ENCODE data around the gene ANKRD50. TPM values are rescaled to one million over a fixed set of nuclear protein-coding genes. Genes with fewer than 3 reads are reported as not detected.

Gene ANKRD50
- total RNA-seq, 1 experiment from 2014 or later = 21.0 TPM

DNA sequence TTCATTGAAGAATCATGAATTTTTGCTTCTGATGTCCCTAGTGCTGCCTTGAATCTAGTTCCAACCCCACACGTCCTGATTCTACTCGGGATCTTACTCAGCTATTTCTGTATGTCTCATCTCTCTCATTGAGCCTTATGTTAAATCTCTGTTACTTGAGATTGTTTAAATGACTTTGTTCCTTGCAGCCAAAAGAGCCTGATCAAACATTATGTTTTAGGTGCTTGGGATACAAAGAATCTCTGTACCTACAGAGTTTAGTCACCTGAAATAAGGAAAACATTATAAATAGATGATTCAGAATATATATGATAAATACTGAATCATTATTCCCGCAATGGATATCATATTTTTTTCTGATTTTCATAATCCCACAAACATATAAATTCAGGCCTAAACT is 13.7 kb upstream of the ANKRD50 start:
- H3K9me3 ChIP-seq (replicated peaks) = no peaks in the 10 kb centered on the region
- H3K36me3 ChIP-seq = no peaks in the 10 kb centered on the region
- no peak for DNase-seq

DNA sequence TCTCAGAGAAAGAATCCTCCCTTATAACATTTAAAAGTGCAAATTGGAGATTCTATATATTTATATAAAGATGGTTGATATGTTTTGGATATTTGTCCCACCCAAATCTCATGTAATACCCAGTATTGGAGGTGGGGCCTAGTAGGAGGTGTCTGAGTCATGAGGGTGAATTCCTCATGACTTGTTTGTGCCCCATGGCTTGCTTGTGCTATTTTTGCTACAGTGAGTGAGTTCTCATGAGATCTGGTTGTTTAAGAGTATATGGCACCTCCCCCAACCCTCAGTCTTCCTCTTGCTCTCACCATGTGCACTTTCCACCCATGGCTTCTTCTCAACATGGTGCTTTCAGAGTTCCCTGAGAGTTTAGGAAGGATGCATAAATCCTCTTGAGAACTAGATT is 9.5 kb upstream of the ANKRD50 start:
- Histone ChIP-seq H3K27ac (no peak overlapping the region), H3K9me3 (replicated peaks) (no peaks in the 10 kb centered on the region), H3K4me1 (peaks cover 8% of the 10 kb centered on the region), H3K36me3 (no peaks in the 10 kb centered on the region), H3K4me3 (no peak overlapping the region), H3K27me3 (no peaks in the 10 kb centered on the region)
- DNase-seq = no peak

More for the DNA sequence above, 13.7 kb upstream of the ANKRD50 start:
- H3K27ac ChIP-seq = no peak overlapping the region
- no peak overlapping the region for H3K4me3 ChIP-seq
- peaks cover 3% of the 10 kb centered on the region; the same call in 1 of the 2 replicates for H3K4me1 ChIP-seq
- H3K27me3 ChIP-seq = no peaks in the 10 kb centered on the region

DNA sequence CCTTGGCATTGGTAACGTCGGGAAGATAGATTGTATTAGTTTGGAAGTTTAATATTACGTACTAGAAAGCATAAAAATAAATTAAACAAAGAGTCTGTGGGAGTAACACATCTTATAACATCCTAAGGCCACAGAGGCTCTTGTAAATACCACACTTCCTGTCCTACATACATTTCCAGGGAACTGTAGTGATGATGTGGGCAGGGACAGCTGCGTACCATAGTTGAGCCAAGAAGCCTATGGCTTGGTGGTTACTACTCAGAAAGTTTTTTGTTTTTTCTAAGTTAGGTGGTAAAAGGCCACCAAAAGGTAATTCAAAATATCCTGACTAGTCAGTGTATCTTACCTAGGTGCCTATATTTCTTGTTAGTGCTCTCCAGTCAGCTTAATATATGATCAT is 4.6 kb upstream of the ANKRD50 start:
- peak; percentile 54 to 72 for DNase-seq
- Histone ChIP-seq H3K4me3 (no peak overlapping the region), H3K9me3 (replicated peaks) (no peaks in the 10 kb centered on the region), H3K27me3 (no peaks in the 10 kb centered on the region), H3K36me3 (no peaks in the 10 kb centered on the region), H3K4me1 (peaks cover 17% of the 10 kb centered on the region), H3K27ac (peak overlapping the region; percentile 25; the same call in 1 of the 2 replicates)

DNA sequence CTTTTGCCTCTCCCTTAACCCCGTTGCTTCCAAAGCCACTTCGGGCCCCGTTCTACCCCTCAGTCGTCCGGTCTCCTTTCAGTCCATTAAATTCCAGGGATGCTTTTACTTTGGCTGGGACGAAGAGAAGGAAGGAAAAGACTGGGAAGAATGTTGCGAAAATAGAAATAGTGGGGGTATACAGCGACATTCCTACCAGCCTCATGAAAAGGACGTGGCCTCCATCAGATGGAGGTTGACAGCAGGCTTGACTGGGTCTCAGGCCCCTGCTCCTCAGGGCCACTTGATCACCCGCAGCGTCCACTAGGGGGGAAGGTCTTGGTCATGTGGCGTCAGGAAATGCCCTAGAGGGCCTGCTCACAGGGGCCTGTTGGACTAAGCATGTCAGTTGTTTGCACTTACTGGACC is 657 bp upstream of the ANKRD50 start:
- peak; percentile 91 to 93 for DNase-seq
- Histone ChIP-seq H3K4me1 (peaks cover 19% of the 10 kb centered on the region), H3K36me3 (peaks cover 4% of the 10 kb centered on the region), H3K27ac (peak overlapping the region; percentile 96), H3K4me3 (peak overlapping the region; percentile 96), H3K9me3 (replicated peaks) (no peaks in the 10 kb centered on the region), H3K27me3 (no peaks in the 10 kb centered on the region)

DNA sequence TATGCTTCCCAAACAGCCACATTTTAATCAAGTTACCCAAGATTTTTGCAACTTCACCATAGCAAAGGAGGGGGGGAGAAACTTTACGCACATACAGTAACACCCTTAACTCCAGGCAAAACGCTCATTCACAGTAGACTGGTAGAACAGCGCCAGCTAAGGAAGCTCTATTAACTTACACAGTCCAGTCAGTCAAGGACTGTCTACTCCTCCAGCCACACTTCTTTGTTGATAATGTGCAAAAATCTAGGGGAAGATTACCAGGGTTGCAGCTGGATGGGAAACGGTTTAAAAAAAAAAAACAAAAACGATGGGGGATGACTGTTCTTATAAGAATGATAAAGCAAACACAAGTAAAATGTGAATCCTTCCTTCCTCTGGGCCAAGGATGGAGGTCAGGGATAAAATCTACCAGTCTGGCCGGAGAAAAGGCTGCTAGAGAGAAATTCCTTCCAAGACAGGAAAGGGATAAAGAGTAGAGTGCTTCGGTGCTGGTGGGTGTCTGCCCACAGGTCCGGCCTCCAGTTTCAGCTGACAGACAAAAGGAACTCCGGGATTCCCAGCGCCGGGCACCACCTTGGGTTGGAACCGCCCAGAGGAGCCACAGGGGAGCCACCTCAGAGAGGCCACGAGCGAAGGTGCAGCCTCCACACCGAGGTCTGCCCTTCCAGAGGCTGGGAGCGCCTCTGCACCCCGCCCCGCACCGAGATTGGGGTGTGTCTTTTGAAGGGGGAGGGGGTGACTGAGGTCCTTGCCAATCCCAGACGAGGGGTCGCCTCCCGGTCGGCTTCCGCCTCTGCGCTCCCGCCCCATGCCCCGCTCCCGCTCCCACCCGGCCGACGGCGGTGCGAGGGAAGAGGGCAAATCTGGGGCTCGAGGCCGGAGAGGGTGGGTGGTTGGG is 811 bp downstream of the ANKRD50 start:
- H3K9me3 ChIP-seq (replicated peaks) = no peaks in the 10 kb centered on the region
- peak overlapping the region; percentile 96 for H3K27ac ChIP-seq
- peak overlapping the region; percentile 96 for H3K4me3 ChIP-seq
- H3K4me1 ChIP-seq = peaks cover 11% of the 10 kb centered on the region
- DNase-seq = peak; percentile 81
- H3K27me3 ChIP-seq = no peaks in the 10 kb centered on the region
- H3K36me3 ChIP-seq = peaks cover 15% of the 10 kb centered on the region

DNA sequence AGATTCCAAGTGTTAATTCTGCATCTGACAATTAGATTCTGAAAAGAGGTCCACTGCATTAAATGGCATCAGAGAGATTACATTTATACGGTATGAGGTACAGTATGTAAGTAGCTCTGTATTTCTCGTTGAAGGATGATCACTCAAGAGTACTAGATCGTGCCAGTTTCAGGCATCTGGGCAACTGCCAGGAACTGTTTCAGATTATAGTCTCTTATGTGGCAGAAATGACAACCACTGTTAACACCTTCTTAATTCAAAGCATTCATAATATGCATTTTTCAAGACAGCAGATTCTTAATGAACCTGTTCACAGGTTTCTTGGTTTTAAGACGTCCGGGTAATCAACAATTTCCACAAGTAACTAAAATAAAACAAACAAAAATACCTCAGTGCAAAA is 1.6 kb downstream of the ANKRD50 start:
- Histone ChIP-seq H3K27ac (no peak overlapping the region), H3K36me3 (peaks cover 15% of the 10 kb centered on the region), H3K4me1 (peaks cover 8% of the 10 kb centered on the region), H3K27me3 (no peaks in the 10 kb centered on the region), H3K9me3 (replicated peaks) (no peaks in the 10 kb centered on the region), H3K4me3 (peak overlapping the region; percentile 96)
- DNase-seq = peak in 1 of 2 experiments; percentile 16

DNA sequence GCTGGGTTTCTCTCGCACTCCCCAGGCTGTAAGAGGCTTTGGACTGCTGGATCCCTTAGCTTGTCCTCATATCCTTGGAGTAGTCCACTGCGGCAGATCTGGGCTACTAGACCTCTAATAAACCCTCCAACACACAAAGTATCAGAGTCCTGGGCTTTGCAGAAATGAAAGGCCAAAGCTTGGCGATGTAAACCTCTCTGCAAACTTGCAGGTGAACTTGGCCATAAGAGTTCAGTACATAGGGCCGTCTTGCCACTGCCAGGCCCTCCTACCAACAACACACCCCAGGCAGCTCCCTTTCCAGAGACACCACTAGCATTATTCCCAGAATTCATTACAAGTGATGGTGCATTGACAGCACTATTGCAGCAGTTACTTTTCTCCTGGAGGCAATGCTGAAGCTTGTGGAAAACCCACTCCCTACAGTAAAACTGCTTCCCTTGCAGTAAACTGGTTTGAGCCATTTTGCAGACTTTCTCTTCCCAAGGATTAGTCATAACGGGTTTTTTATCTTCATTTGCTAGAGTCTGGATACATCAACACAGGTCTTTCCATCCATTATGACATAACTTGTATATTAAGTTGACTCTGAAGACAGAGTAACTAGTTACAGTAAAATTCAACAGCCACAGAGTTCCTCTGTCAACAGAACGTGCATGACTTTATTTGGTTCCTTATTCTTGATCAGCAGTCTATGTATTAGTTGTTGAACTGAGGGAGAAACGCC is 2.4 kb downstream of the ANKRD50 start:
- Histone ChIP-seq H3K36me3 (peaks cover 16% of the 10 kb centered on the region), H3K27ac (no peak overlapping the region), H3K9me3 (replicated peaks) (no peaks in the 10 kb centered on the region), H3K4me1 (peaks cover 8% of the 10 kb centered on the region), H3K4me3 (peak overlapping the region; percentile 96), H3K27me3 (no peaks in the 10 kb centered on the region)
- no peak for DNase-seq

DNA sequence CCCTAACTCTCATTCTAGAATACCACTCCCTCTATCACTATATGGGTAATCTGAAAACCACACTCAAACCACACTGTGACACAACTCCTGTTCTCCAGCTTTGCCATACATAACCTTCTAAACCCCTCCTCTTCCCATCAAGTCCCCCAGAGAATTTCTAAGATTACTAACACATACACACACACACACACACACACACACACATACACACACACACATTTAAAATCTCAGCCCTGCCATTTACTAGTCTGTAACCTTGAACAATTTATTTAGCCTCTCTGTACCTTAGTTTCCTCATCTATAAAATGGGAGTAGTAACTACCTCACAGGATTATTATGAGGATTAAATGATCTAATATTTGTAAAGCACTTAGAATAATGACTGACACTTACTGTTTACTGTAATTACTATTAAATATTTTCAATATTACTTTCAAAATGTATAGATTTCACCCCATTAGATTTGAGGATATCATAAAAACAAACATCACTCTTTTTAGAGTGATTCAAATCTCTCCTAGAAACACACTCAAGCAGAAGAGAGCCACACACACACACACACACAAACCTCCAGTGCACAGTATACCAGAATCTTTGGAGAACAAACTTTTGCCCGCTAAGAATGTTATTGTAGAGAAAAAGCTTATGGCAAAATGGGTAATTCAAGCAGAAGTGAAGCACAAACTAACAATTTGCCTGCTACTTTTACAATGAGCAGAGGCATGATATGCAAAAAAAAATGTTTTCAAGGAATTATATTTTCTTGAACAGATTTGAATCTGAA is 3.8 kb downstream of the ANKRD50 start:
- H3K27ac ChIP-seq = no peak overlapping the region
- H3K4me3 ChIP-seq = no peak overlapping the region
- H3K36me3 ChIP-seq = peaks cover 26% of the 10 kb centered on the region

DNA sequence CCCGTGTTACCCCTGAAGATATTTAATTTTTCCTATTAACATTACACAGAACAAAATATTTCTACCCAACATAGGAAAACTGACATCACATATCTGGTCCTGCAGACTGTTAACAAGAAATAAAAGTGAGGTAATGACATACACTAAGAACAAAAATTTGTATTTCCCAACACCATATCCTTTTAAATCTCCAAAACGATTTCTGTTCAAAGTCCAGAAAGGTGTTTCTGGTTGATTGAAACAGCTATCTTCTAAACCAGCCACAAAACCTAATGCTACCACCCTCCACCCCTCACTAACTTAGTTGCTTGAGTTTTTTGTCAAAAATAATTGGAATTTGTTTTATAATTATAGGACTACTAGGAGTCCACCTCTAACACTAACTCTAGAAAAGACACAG is 7.1 kb downstream of the ANKRD50 start:
- H3K27ac ChIP-seq = no peak overlapping the region
- H3K36me3 ChIP-seq = peaks cover 36% of the 10 kb centered on the region
- H3K27me3 ChIP-seq = no peaks in the 10 kb centered on the region
- no peaks in the 10 kb centered on the region for H3K9me3 ChIP-seq (replicated peaks)
- no peak overlapping the region for H3K4me3 ChIP-seq
- peaks cover 3% of the 10 kb centered on the region; the same call in 1 of the 2 replicates for H3K4me1 ChIP-seq
- DNase-seq = no peak

More for the DNA sequence above, 3.8 kb downstream of the ANKRD50 start:
- H3K9me3 ChIP-seq (replicated peaks) = no peaks in the 10 kb centered on the region
- DNase-seq = peak in 1 of 2 experiments; percentile 16
- no peaks in the 10 kb centered on the region for H3K27me3 ChIP-seq
- H3K4me1 ChIP-seq = peaks cover 3% of the 10 kb centered on the region; the same call in 1 of the 2 replicates

DNA sequence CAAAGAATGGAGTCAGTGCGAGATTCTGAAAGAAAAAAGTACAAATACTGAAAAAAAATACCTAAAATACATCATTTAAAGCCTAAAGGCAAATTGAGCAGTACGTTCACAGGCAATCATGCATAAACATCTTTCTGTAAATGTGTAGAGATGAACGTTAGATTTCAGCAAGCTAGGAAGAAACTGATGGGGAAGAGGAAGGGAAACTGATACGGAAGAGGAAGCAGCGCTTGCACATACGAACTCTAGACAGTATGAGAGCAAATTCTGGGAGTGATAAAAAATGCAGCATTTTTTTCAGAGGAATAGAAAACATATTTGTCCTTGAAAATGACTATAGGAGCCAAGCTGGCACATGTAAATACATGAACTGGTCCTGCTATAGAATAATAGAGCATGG is 9.4 kb downstream of the ANKRD50 start:
- peaks cover 37% of the 10 kb centered on the region for H3K36me3 ChIP-seq

DNA sequence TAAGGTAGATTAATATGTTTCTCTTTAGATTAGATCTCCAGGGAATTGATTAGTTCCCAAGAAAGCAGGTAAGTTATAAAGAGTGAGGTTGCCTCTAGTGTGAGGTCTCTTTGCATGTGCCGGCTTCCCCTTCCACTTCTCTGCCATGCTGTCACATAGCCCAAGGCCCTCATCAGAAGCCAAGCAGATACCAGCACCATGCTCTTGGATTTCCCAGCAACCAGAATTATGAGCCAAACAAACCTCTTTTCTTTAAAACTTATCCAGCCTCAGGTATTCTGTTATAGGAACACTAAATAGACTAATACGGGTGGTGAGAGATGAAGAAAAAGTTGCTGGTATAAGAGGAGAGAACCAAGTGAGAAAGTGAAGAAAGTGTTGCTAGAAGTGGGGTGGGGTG is 15.1 kb downstream of the ANKRD50 start:
- no peaks in the 10 kb centered on the region for H3K27me3 ChIP-seq
- 0 out of 2 replicates have a peak, but pooled peaks cover 3% of the 10 kb centered on the region for H3K4me1 ChIP-seq
- no peak overlapping the region for H3K4me3 ChIP-seq
- no peak overlapping the region for H3K27ac ChIP-seq
- H3K9me3 ChIP-seq (replicated peaks) = peaks cover 5% of the 10 kb centered on the region
- no peak for DNase-seq
- H3K36me3 ChIP-seq = peaks cover 28% of the 10 kb centered on the region

More for the DNA sequence above, 9.4 kb downstream of the ANKRD50 start:
- Histone ChIP-seq H3K27me3 (no peaks in the 10 kb centered on the region), H3K9me3 (replicated peaks) (no peaks in the 10 kb centered on the region; the same call in 1 of the 2 replicates), H3K4me1 (0 out of 2 replicates have a peak, but pooled peaks cover under 1% of the 10 kb centered on the region), H3K4me3 (no peak overlapping the region), H3K27ac (no peak overlapping the region)
- DNase-seq = no peak

DNA sequence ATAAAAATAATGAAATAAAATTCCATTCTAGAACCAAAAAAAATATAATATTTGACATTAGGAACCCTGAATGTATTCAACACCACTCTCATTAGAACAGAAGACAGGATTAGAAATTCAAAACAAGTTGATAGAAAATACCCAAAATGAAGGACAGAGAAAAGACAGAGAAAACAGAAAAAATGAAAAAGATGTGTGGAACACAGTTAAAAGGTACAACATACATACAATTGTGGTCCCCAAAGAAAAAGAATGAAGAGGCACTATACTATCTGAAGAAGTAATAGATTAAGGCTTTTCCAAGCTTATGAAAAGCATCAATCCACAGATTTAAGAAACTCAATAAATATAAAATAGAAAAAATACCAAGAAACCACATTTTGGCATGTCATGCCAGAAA is 16.4 kb downstream of the ANKRD50 start:
- Histone ChIP-seq H3K36me3 (peaks cover 24% of the 10 kb centered on the region), H3K4me3 (no peak overlapping the region)
- DNase-seq = no peak

DNA sequence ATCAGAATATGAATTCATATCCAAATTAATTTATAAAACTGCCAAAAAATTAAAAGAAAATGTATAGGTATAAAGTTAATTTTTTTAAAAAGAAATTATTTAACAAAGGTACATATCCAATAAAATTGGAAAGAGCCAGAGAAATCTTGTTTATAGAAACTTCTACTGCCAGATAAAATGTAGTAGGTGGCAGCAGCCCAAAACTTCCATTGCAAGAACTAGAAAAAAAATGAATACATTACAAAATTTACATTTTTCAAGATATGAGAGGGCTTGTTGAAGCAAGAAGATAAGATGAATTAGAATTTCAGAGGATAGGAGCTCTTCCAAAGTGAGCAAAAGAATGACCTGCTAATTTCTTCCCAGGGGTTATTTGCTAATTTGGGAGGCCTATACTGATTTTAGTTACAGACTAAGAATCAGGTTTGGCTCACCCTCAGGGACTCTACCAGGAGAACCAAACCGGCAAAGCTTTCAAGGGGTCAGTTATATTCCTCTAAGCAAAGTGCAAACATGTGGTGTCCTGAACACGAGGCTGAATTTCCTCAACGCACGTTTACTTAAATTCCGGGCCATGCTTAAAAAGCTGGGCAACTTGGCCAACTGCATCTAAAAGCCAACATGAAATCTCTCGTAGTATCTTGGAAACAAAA is 17.5 kb downstream of the ANKRD50 start:
- no peaks in the 10 kb centered on the region for H3K27me3 ChIP-seq
- peaks cover 20% of the 10 kb centered on the region for H3K36me3 ChIP-seq
- DNase-seq = no peak
- H3K27ac ChIP-seq = no peak overlapping the region
- no peak overlapping the region for H3K4me3 ChIP-seq
- peaks cover 5% of the 10 kb centered on the region for H3K9me3 ChIP-seq (replicated peaks)
- H3K4me1 ChIP-seq = 0 out of 2 replicates have a peak, but pooled peaks cover 3% of the 10 kb centered on the region

More for the DNA sequence above, 16.4 kb downstream of the ANKRD50 start:
- H3K4me1 ChIP-seq = 0 out of 2 replicates have a peak, but pooled peaks cover 3% of the 10 kb centered on the region
- no peaks in the 10 kb centered on the region for H3K27me3 ChIP-seq
- no peak overlapping the region for H3K27ac ChIP-seq
- H3K9me3 ChIP-seq (replicated peaks) = peaks cover 5% of the 10 kb centered on the region

DNA sequence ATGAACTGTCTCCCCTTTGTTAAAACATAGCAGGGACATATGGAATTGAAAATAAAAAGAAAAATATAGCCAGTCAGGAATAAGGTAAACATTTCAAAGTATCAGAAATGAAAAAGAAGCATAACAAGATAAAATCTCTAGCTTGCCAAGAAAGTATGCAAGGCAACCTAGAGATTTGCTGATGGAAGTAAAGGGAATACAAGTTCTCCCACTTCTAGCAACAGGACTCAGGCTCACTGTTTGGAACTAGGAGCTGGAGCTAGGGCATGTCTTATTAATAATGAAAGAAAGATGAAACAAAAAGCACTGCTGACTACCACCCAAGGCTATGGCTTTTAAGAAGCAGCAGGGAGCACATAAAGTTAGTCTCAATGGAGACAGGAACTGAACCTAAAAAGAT is 18.2 kb downstream of the ANKRD50 start:
- DNase-seq = no peak
- Histone ChIP-seq H3K4me3 (no peak overlapping the region), H3K4me1 (0 out of 2 replicates have a peak, but pooled peaks cover 3% of the 10 kb centered on the region), H3K36me3 (peaks cover 16% of the 10 kb centered on the region), H3K27ac (no peak overlapping the region), H3K27me3 (no peaks in the 10 kb centered on the region), H3K9me3 (replicated peaks) (peaks cover 5% of the 10 kb centered on the region)

Data from SJCRH30 (cell line).